Pericardium fibroblast (primary cell): ENCODE measurements around the gene ZNG1C. TPM values are rescaled to one million over a fixed set of nuclear protein-coding genes. Genes with fewer than 3 reads are reported as not detected.

Experiments
- total RNA-seq: library from RNA; depleted of rRNA; stranded (reverse); fragments of >200 nt; gene quantifications from 2 replicates; pipeline ENCODE4 v1.2.3, GENCODE V29; 2015

ZNG1C gene
- total RNA-seq: 6.0 and 6.6 TPM in 2 replicates

GRCh38 chr9:68241683-68242082 is at the start of gene ZNG1C:
Gene ZNG1C (plus strand): TSS chr9:68241983. CDS start chr9:68242032, 49 bp downstream.

GRCh38 chr9:68302567-68302966 is 60.8 kb downstream of the ZNG1C start, which contains the start of gene FOXD4L3:
Gene FOXD4L3 (plus strand): TSS chr9:68302867. CDS start chr9:68302952, 85 bp downstream.

Other genes with a start within 250 kb of the ZNG1C start
- gene FOXD4L3, start 60.9 kb downstream of the ZNG1C start, total RNA-seq: not detected in 2 replicates
- 1.4 and 6.3 TPM in 2 replicates for gene PGM5, start 114.6 kb downstream of the ZNG1C start, total RNA-seq